Measurements from ENCODE around the gene HAND2. TPM values are rescaled to one million over a fixed set of nuclear protein-coding genes. Genes with fewer than 3 reads are reported as not detected.

HAND2 gene
- total and polyA plus RNA-seq, 4 donors: 0.20 to 0.21 TPM; not detected in 2

GRCh38 chr4:173538148-173538908, 8.3 kb upstream of the HAND2 start:
- Histone ChIP-seq H3K27ac (ENCODE audit: low read depth, low read length) (no peak overlapping the region), H3K4me3 (ENCODE audit: low read depth, low read length) (peak overlapping the region; percentile 22), H3K36me3 (ENCODE audit: control insufficient read depth, insufficient read depth, low read length) (no peaks in the 10 kb centered on the region), H3K9me3 (ENCODE audit: control insufficient read depth, insufficient read depth, low read length) (no peaks in the 10 kb centered on the region), H3K4me1 (ENCODE audit: control insufficient read depth, insufficient read depth, low read length) (peaks cover 16% of the 10 kb centered on the region), H3K27me3 (ENCODE audit: control insufficient read depth, insufficient read depth, low read length) (peaks cover 95% of the 10 kb centered on the region)
- WGBS (ENCODE audit: insufficient coverage): under 1% methylated on average over 56 of the region's 60 CpGs
- peak in 2 of 6 donors; percentile 70 to 71 for DNase-seq (ENCODE audit: low read depth in 4 of 6, low spot score in 6 of 6)

- H3K36me3 ChIP-seq (ENCODE audit: control insufficient read depth, insufficient read depth, low read length): no peaks in the 10 kb centered on the region
- H3K9me3 ChIP-seq (ENCODE audit: control insufficient read depth, insufficient read depth, low read length): no peaks in the 10 kb centered on the region
- H3K27me3 ChIP-seq (ENCODE audit: control insufficient read depth, insufficient read depth, low read length): peaks cover 96% of the 10 kb centered on the region
- H3K27ac ChIP-seq (ENCODE audit: low read depth, low read length): no peak overlapping the region
- WGBS (ENCODE audit: insufficient coverage): 4% methylated on average over 19 of the region's 21 CpGs
- peaks cover 16% of the 10 kb centered on the region for H3K4me1 ChIP-seq (ENCODE audit: control insufficient read depth, insufficient read depth, low read length)
- H3K4me3 ChIP-seq (ENCODE audit: low read depth, low read length): no peak overlapping the region
- DNase-seq (ENCODE audit: low read depth in 4 of 6, low spot score in 6 of 6): peak in 2 of 6 donors; percentile 46 to 50
Measured at GRCh38 chr4:173537613-173538147, 7.7 kb upstream of the HAND2 start.

GRCh38 chr4:173536808-173537429, 6.9 kb upstream of the HAND2 start:
- H3K9me3 ChIP-seq (ENCODE audit: control insufficient read depth, insufficient read depth, low read length): no peaks in the 10 kb centered on the region
- H3K36me3 ChIP-seq (ENCODE audit: control insufficient read depth, insufficient read depth, low read length): no peaks in the 10 kb centered on the region
- peak in 2 of 6 donors; percentile 50 to 52 for DNase-seq (ENCODE audit: low read depth in 4 of 6, low spot score in 6 of 6)
- WGBS (ENCODE audit: insufficient coverage): 8% methylated on average over 9 of the region's 12 CpGs
- peaks cover 98% of the 10 kb centered on the region for H3K27me3 ChIP-seq (ENCODE audit: control insufficient read depth, insufficient read depth, low read length)
- no peak overlapping the region for H3K4me3 ChIP-seq (ENCODE audit: low read depth, low read length)
- peaks cover 16% of the 10 kb centered on the region for H3K4me1 ChIP-seq (ENCODE audit: control insufficient read depth, insufficient read depth, low read length)
- no peak overlapping the region for H3K27ac ChIP-seq (ENCODE audit: low read depth, low read length)

GRCh38 chr4:173535957-173536356, 5.9 kb upstream of the HAND2 start:
- peaks cover 100% of the 10 kb centered on the region for H3K27me3 ChIP-seq (ENCODE audit: control insufficient read depth, insufficient read depth, low read length)
- H3K9me3 ChIP-seq (ENCODE audit: control insufficient read depth, insufficient read depth, low read length): no peaks in the 10 kb centered on the region
- H3K27ac ChIP-seq (ENCODE audit: low read depth, low read length): no peak overlapping the region
- DNase-seq (ENCODE audit: low read depth in 4 of 6, low spot score in 6 of 6): peak in 1 of 6 donors; percentile 16
- H3K4me3 ChIP-seq (ENCODE audit: low read depth, low read length): no peak overlapping the region
- 4% methylated on average over 3 of the region's 5 CpGs for WGBS (ENCODE audit: insufficient coverage)
- peaks cover 23% of the 10 kb centered on the region for H3K4me1 ChIP-seq (ENCODE audit: control insufficient read depth, insufficient read depth, low read length)
- H3K36me3 ChIP-seq (ENCODE audit: control insufficient read depth, insufficient read depth, low read length): no peaks in the 10 kb centered on the region

- no peaks in the 10 kb centered on the region for H3K9me3 ChIP-seq (ENCODE audit: control insufficient read depth, insufficient read depth, low read length)
- no peak overlapping the region for H3K27ac ChIP-seq (ENCODE audit: low read depth, low read length)
- peaks cover 100% of the 10 kb centered on the region for H3K27me3 ChIP-seq (ENCODE audit: control insufficient read depth, insufficient read depth, low read length)
- no peak overlapping the region for H3K4me3 ChIP-seq (ENCODE audit: low read depth, low read length)
- 8% methylated on average over 3 of the region's 9 CpGs for WGBS (ENCODE audit: insufficient coverage)
- peak in 2 of 6 donors; percentile 7 to 37 for DNase-seq (ENCODE audit: low read depth in 4 of 6, low spot score in 6 of 6)
- H3K36me3 ChIP-seq (ENCODE audit: control insufficient read depth, insufficient read depth, low read length): no peaks in the 10 kb centered on the region
- peaks cover 28% of the 10 kb centered on the region for H3K4me1 ChIP-seq (ENCODE audit: control insufficient read depth, insufficient read depth, low read length)
Measured at GRCh38 chr4:173535165-173535902, 5.3 kb upstream of the HAND2 start.

GRCh38 chr4:173534434-173534833, 4.4 kb upstream of the HAND2 start:
- Histone ChIP-seq H3K9me3 (ENCODE audit: control insufficient read depth, insufficient read depth, low read length) (no peaks in the 10 kb centered on the region), H3K4me1 (ENCODE audit: control insufficient read depth, insufficient read depth, low read length) (peaks cover 37% of the 10 kb centered on the region), H3K27ac (ENCODE audit: low read depth, low read length) (no peak overlapping the region), H3K27me3 (ENCODE audit: control insufficient read depth, insufficient read depth, low read length) (peaks cover 100% of the 10 kb centered on the region), H3K4me3 (ENCODE audit: low read depth, low read length) (no peak overlapping the region), H3K36me3 (ENCODE audit: control insufficient read depth, insufficient read depth, low read length) (no peaks in the 10 kb centered on the region)
- WGBS (ENCODE audit: insufficient coverage): no CpG with 5 or more reads among the region's 1 CpG
- DNase-seq (ENCODE audit: low read depth in 4 of 6, low spot score in 6 of 6): no peak

GRCh38 chr4:173532725-173533511, 2.9 kb upstream of the HAND2 start:
- H3K36me3 ChIP-seq (ENCODE audit: control insufficient read depth, insufficient read depth, low read length): no peaks in the 10 kb centered on the region
- no peak overlapping the region for H3K4me3 ChIP-seq (ENCODE audit: low read depth, low read length)
- 20% methylated on average over 2 of the region's 4 CpGs for WGBS (ENCODE audit: insufficient coverage)
- H3K27me3 ChIP-seq (ENCODE audit: control insufficient read depth, insufficient read depth, low read length): peaks cover 97% of the 10 kb centered on the region
- no peaks in the 10 kb centered on the region for H3K9me3 ChIP-seq (ENCODE audit: control insufficient read depth, insufficient read depth, low read length)
- H3K4me1 ChIP-seq (ENCODE audit: control insufficient read depth, insufficient read depth, low read length): peaks cover 32% of the 10 kb centered on the region
- DNase-seq (ENCODE audit: low read depth in 4 of 6, low spot score in 6 of 6): peak in 1 of 6 donors; percentile 1
- no peak overlapping the region for H3K27ac ChIP-seq (ENCODE audit: low read depth, low read length)

GRCh38 chr4:173531086-173531965, 1.3 kb upstream of the HAND2 start:
- Histone ChIP-seq H3K4me1 (ENCODE audit: control insufficient read depth, insufficient read depth, low read length) (peaks cover 37% of the 10 kb centered on the region), H3K36me3 (ENCODE audit: control insufficient read depth, insufficient read depth, low read length) (no peaks in the 10 kb centered on the region), H3K9me3 (ENCODE audit: control insufficient read depth, insufficient read depth, low read length) (no peaks in the 10 kb centered on the region), H3K4me3 (ENCODE audit: low read depth, low read length) (no peak overlapping the region), H3K27me3 (ENCODE audit: control insufficient read depth, insufficient read depth, low read length) (peaks cover 97% of the 10 kb centered on the region), H3K27ac (ENCODE audit: low read depth, low read length) (no peak overlapping the region)
- DNase-seq (ENCODE audit: low read depth in 4 of 6, low spot score in 6 of 6): peak in 1 of 6 donors; percentile 47
- WGBS (ENCODE audit: insufficient coverage): 2% methylated on average over 50 of the region's 52 CpGs

All from spinal cord (tissue), 10 donors.